ENCODE measurements around the gene HYKK.

DNA sequence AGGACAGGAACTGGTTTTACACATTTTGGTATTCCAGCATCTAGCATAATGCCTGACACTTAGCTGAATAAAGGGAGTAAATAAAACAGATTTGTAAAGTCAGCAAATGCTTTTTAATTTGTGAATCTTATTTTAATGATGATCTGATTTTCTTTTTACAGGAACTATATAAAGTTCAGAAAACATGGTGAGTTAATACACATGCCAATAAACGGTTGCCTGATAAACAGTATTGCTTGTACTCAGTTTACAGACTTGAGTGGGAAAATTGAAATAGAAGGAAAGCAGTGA lies 34.3 kb downstream of the HYKK start:
- TF ChIP-seq, protein P1, sequence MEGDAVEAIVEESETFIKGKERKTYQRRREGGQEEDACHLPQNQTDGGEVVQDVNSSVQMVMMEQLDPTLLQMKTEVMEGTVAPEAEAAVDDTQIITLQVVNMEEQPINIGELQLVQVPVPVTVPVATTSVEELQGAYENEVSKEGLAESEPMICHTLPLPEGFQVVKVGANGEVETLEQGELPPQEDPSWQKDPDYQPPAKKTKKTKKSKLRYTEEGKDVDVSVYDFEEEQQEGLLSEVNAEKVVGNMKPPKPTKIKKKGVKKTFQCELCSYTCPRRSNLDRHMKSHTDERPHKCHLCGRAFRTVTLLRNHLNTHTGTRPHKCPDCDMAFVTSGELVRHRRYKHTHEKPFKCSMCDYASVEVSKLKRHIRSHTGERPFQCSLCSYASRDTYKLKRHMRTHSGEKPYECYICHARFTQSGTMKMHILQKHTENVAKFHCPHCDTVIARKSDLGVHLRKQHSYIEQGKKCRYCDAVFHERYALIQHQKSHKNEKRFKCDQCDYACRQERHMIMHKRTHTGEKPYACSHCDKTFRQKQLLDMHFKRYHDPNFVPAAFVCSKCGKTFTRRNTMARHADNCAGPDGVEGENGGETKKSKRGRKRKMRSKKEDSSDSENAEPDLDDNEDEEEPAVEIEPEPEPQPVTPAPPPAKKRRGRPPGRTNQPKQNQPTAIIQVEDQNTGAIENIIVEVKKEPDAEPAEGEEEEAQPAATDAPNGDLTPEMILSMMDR (conservative IDR thresholded peaks at IDR 0.05; ENCODE audit: low read length): no peak
- no peak for TF ChIP-seq EZH2phosphoT487 (IDR thresholded peaks at IDR 0.05; ENCODE audit: borderline replicate concordance)
